ENCODE results near the gene PIP4P1. TPM values are rescaled to one million over a fixed set of nuclear protein-coding genes. Genes with fewer than 3 reads are reported as not detected.

The PIP4P1 gene
- total and polyA plus RNA-seq, 10 of the 15 experiments (the other 5 are each of a cell fraction or from before 2014, with no cell fraction given), result 19.1 to 47.4 (median 39.7) TPM

- peak; percentile 75; the same call in 1 of the 2 replicates for TF ChIP-seq ZBTB40 (IDR thresholded peaks at IDR 0.05; ENCODE audit: borderline replicate concordance)
- peak; percentile 100 for TF ChIP-seq RAD51 (IDR thresholded peaks at IDR 0.05)
- peak; percentile 97 for TF ChIP-seq PML (IDR thresholded peaks at IDR 0.05; ENCODE audit: low read length)
- TF ChIP-seq MYB (IDR thresholded peaks at IDR 0.05; ENCODE audit: borderline replicate concordance, low read depth, low read length), result peak; percentile 99
- no peak for TF ChIP-seq ZNF274 (IDR thresholded peaks at IDR 0.05; ENCODE audit: insufficient read depth, insufficient read length)
- no peak; the same call in 1 of the 2 replicates for TF ChIP-seq LARP7 (IDR thresholded peaks at IDR 0.05)
- TF ChIP-seq NBN (IDR thresholded peaks at IDR 0.05), result peak; percentile 97
- peak; percentile 98 for TF ChIP-seq MXI1 (IDR thresholded peaks at IDR 0.05; ENCODE audit: low read depth, low read length)
- no peak for TF ChIP-seq CEBPZ (IDR thresholded peaks at IDR 0.05; ENCODE audit: low read depth, low read length)
- TF ChIP-seq WRNIP1 (IDR thresholded peaks at IDR 0.05; ENCODE audit: borderline replicate concordance, low read depth, low read length), result 0 out of 2 replicates have a peak, but pooled peaks have one; percentile 95
- TF ChIP-seq CREM (IDR thresholded peaks at IDR 0.05; ENCODE audit: low read depth), result peak; percentile 86
- no peak; the same call in 1 of the 2 replicates for TF ChIP-seq ZBED1 (IDR thresholded peaks at IDR 0.05; ENCODE audit: borderline replicate concordance)
- TF ChIP-seq ZBTB4 (CRISPR knock-in tag; IDR thresholded peaks at IDR 0.05), result peak; percentile 97
- TF ChIP-seq RCOR1 (conservative IDR thresholded peaks at IDR 0.05; ENCODE audit: low read depth, low read length), result no peak
- peak; percentile 32; the same call in 1 of the 2 replicates for TF ChIP-seq ASH2L (IDR thresholded peaks at IDR 0.05; ENCODE audit: borderline replicate concordance, low read depth)
- peak; percentile 97 for TF ChIP-seq SMAD5 (IDR thresholded peaks at IDR 0.05; ENCODE audit: low read depth)
- no peak for TF ChIP-seq ZNF217 (IDR thresholded peaks at IDR 0.05)
- TF ChIP-seq MTA3 (IDR thresholded peaks at IDR 0.05; ENCODE audit: borderline replicate concordance, low read length), result no peak
- no peak for TF ChIP-seq BMI1 (IDR thresholded peaks at IDR 0.05; ENCODE audit: borderline replicate concordance)
Measured at GRCh38 chr14:20454516-20455354, 6.5 kb downstream of the PIP4P1 start, which contains the start of the genes APEX1 and OSGEP (continued).
